Loucy (cell line): Measurements from ENCODE around the gene CDK5R2.

ENCODE experiments used
- H2AFZ ChIP-seq: fragments of 200-600 bp; sonication (generic); 2 replicates; pipeline ENCODE4 v1.6.0; 2016; ENCODE audit warnings: antibody characterized with exemption, mild to moderate bottlenecking, low read length, moderate library complexity
- H3F3A ChIP-seq: fragments of 200-600 bp; 2 replicates; pipeline ENCODE4 v1.6.0; 2016; ENCODE audit warnings: antibody characterized with exemption, low read depth, mild to moderate bottlenecking
- H3K27me3 ChIP-seq: fragments of 200-600 bp; sonication (generic); 2 replicates; pipeline ENCODE4 v1.6.1; 2014; ENCODE audit warnings: low read length, mild to moderate bottlenecking; ENCODE audit not compliant: insufficient read depth, poor library complexity, severe bottlenecking
- H3K36me3 ChIP-seq: fragments of 200-600 bp; sonication (generic); 2 replicates; pipeline ENCODE4 v1.6.1; 2016; ENCODE audit warnings: low read length; ENCODE audit not compliant: insufficient read depth
- H3K4me1 ChIP-seq: fragments of 200-600 bp; sonication (generic); 2 replicates; pipeline ENCODE4 v1.5.1; 2014; ENCODE audit warnings: low read length, mild to moderate bottlenecking; ENCODE audit not compliant: insufficient read depth, poor library complexity, severe bottlenecking
- H3K4me2 ChIP-seq: fragments of 200-600 bp; sonication (generic); 2 replicates; pipeline ENCODE4 v1.6.0; 2014; ENCODE audit warnings: antibody characterized with exemption, low read length, low read depth, mild to moderate bottlenecking; ENCODE audit not compliant: poor library complexity, severe bottlenecking
- H3K4me3 ChIP-seq: fragments of 200-600 bp; sonication (generic); 2 replicates; pipeline ENCODE4 v1.5.1; 2014; ENCODE audit warnings: low read length, mild to moderate bottlenecking, mixed read lengths; ENCODE audit not compliant: poor library complexity, severe bottlenecking
- H3K79me2 ChIP-seq: fragments of 200-600 bp; sonication (generic); 2 replicates; pipeline ENCODE4 v1.6.1; 2014; ENCODE audit warnings: low read length; ENCODE audit not compliant: insufficient read depth
- H3K9ac ChIP-seq: fragments of 200-600 bp; sonication (generic); 2 replicates; pipeline ENCODE4 v1.6.0; 2014; ENCODE audit warnings: mild to moderate bottlenecking, low read depth, low read length, moderate library complexity; ENCODE audit not compliant: poor library complexity, severe bottlenecking
- H3K9me2 ChIP-seq: fragments of 200-600 bp; sonication (generic); replicated peaks from 2 replicates; pipeline ENCODE4 v1.6.1; 2016; ENCODE audit warnings: low read depth, low read length, mixed read lengths
- H3K9me3 ChIP-seq: fragments of 200-600 bp; sonication (generic); 2 replicates; pipeline ENCODE4 v1.6.1; 2014; ENCODE audit warnings: mild to moderate bottlenecking, antibody characterized with exemption, low read length, low read depth; ENCODE audit not compliant: insufficient read depth
- H4K20me1 ChIP-seq: fragments of 200-600 bp; sonication (generic); 2 replicates; pipeline ENCODE4 v1.6.0; 2014; ENCODE audit warnings: antibody characterized with exemption, low read length, mild to moderate bottlenecking; ENCODE audit not compliant: insufficient read depth, poor library complexity, severe bottlenecking
- CTCF ChIP-seq: fragments of 200-600 bp; sonication (generic); conservative IDR thresholded peaks from 2 replicates; pipeline ENCODE4 v1.5.1; 2014; ENCODE audit warnings: mild to moderate bottlenecking, antibody characterized with exemption, low read length
- EZH2phosphoT487 ChIP-seq: fragments of 200-600 bp; IDR thresholded peaks from 2 replicates; pipeline ENCODE4 v1.6.1; 2018; ENCODE audit warnings: antibody characterized with exemption, mild to moderate bottlenecking, moderate library complexity, borderline replicate concordance

Gene CDK5R2

DNA sequence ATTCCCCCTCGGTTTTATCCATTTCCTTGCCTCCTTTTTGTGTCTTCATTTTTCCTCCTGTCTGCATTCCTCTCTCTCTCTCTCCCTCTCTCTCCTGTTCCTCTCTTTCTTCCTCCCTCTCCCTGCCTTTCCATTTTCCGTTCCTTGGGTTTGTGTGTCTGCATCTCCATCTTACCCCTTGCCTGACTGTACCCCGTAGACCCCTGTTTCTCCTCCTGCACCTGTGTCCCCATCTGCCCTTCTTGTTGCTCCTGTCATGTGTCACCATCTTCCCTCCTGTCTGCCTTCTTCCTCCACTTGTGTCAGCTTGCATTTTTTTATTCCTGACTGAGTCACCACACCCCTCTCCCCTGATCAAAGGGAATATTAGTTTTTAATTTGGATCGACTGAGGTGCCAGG, 1.8 kb downstream of the CDK5R2 start:
- no peaks in the 10 kb centered on the region for H3K36me3 ChIP-seq
- no peak overlapping the region for H3K4me3 ChIP-seq
- H3K9me2 ChIP-seq, result no peaks in the 10 kb centered on the region
- H3F3A ChIP-seq, result no peaks in the 10 kb centered on the region
- H3K9me3 ChIP-seq, result no peaks in the 10 kb centered on the region
- TF ChIP-seq CTCF, result no peak
- no peak for TF ChIP-seq EZH2phosphoT487
- H2AFZ ChIP-seq, result no peak overlapping the region
- H4K20me1 ChIP-seq, result peaks cover 4% of the 10 kb centered on the region
- no peak overlapping the region for H3K9ac ChIP-seq
- H3K79me2 ChIP-seq, result peaks cover 5% of the 10 kb centered on the region; the same call in 1 of the 2 replicates
- H3K4me1 ChIP-seq, result peaks cover 22% of the 10 kb centered on the region
- no peaks in the 10 kb centered on the region for H3K27me3 ChIP-seq
- H3K4me2 ChIP-seq, result no peak overlapping the region

GRCh38 chr2:218961651-218962570, 2.4 kb downstream of the CDK5R2 start:
- Histone ChIP-seq H3K79me2 (peaks cover 5% of the 10 kb centered on the region; the same call in 1 of the 2 replicates), H3K4me1 (peaks cover 22% of the 10 kb centered on the region), H3K27me3 (no peaks in the 10 kb centered on the region), H3F3A (no peaks in the 10 kb centered on the region), H3K9ac (no peak overlapping the region), H3K9me3 (no peaks in the 10 kb centered on the region), H3K36me3 (no peaks in the 10 kb centered on the region), H3K4me3 (no peak overlapping the region), H3K9me2 (no peaks in the 10 kb centered on the region), H4K20me1 (peaks cover 4% of the 10 kb centered on the region), H3K4me2 (no peak overlapping the region), H2AFZ (no peak overlapping the region)
- TF ChIP-seq EZH2phosphoT487 (no peak), CTCF (no peak)

DNA sequence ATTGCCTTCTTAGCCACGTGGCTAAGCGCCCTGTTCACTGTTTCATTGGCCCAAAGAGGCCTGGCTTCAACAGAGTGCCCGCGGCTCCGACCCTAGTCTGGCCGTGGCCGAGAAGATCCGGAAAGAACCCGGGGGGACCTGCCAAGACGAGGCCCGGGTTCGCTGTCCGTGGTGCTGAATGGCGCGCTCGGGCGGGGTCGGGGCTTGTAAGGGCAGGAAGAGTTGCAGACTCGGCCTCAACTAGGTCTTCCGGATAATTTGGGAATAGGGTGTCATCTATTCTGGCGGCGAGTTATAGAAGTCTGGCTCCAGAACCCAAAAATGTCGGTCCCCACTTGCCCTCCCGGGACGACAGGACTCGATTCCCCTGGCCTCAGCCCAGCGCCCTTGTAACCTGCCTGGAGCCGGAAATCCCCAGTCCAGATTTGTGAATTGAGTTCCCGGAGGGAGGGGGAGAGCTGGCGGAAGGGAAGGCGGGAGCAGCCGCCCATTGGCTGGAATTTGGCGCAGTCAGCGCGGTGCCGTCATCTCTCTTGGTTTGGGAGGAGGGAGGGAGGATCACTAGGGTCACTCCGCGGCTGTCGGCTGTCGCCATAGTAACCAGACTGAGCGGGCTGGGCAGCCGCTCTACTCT, 3.5 kb downstream of the CDK5R2 start:
- Histone ChIP-seq H3K9me3 (no peaks in the 10 kb centered on the region), H4K20me1 (peaks cover 4% of the 10 kb centered on the region), H3K36me3 (no peaks in the 10 kb centered on the region), H3F3A (no peaks in the 10 kb centered on the region), H2AFZ (no peak overlapping the region), H3K79me2 (peaks cover 5% of the 10 kb centered on the region; the same call in 1 of the 2 replicates), H3K9me2 (no peaks in the 10 kb centered on the region), H3K27me3 (no peaks in the 10 kb centered on the region), H3K9ac (no peak overlapping the region), H3K4me1 (peaks cover 15% of the 10 kb centered on the region), H3K4me3 (no peak overlapping the region), H3K4me2 (no peak overlapping the region)
- no peak for TF ChIP-seq CTCF
- no peak for TF ChIP-seq EZH2phosphoT487
